ENCODE data around the gene PLCB4. TPM values are rescaled to one million over a fixed set of nuclear protein-coding genes. Genes with fewer than 3 reads are reported as not detected.

PLCB4 gene
- total RNA-seq, 1 experiment from 2014 or later: 10.1 TPM

DNA sequence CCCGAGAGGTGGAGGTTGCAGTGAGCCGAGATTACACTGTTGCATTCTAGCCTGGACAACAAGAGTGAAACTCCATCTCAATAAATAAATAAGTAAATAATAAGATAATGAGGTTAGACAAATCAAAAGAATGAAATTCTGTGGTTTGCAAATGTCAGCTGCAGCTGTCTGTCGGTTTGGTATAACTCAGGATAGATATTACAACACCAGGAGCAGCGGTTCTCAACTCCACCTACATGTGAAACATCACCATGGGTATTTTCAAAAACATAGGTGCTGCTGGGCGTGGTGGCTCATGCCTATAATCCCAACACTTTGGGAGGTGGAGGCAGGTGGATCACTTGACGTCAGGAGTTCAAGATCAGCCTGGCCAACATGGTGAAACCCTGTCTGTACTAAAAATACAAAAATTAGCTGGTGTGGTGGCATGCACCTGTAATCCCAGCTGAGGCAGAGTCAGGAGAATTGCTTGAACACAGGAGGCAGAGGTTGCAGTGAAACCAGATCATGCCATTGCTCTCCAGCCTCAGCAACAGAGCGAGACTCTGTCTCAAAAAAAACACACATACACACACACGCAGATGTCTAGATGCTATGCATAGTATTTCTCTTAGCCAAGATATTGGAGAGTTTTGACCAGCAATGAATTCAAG, 319.4 kb downstream of the PLCB4 start:
- Histone ChIP-seq H2BK15ac (ENCODE audit: low read depth, low read length) (no peak overlapping the region), H3T11ph (ENCODE audit: low read length) (no peak overlapping the region), H3K9ac (ENCODE audit: extremely low read depth, insufficient read length, low read length) (no peak overlapping the region), H4K20me1 (ENCODE audit: control insufficient read depth, insufficient read depth, insufficient read length) (no peaks in the 10 kb centered on the region), H3K4me2 (ENCODE audit: insufficient read depth, insufficient read length, low read length) (no peak overlapping the region), H3K23ac (ENCODE audit: insufficient read length, low read depth, low read length) (no peak overlapping the region), H4K8ac (replicated peaks; ENCODE audit: insufficient read length, low read depth, low read length) (no peak overlapping the region), H3K79me1 (ENCODE audit: insufficient read depth, low read depth, low read length, poor library complexity, severe bottlenecking) (no peaks in the 10 kb centered on the region), H4K91ac (ENCODE audit: insufficient read length, low read depth, low read length) (no peak overlapping the region), H3K27ac (ENCODE audit: insufficient read length, low read depth, low read length) (no peak overlapping the region), H3K56ac (ENCODE audit: insufficient read length, low read depth, low read length) (no peak overlapping the region), H2BK120ac (ENCODE audit: low read depth, low read length, poor library complexity, severe bottlenecking) (no peak overlapping the region), H3K14ac (ENCODE audit: insufficient read depth, low read length) (no peak overlapping the region), H3K18ac (ENCODE audit: insufficient read length, low read depth, low read length) (no peak overlapping the region), H3K4ac (ENCODE audit: low read depth, low read length) (no peak overlapping the region), H2AK5ac (ENCODE audit: insufficient read length, low read length) (no peak overlapping the region), H3K27me3 (ENCODE audit: insufficient read depth, low read length) (no peaks in the 10 kb centered on the region), H3K4me1 (ENCODE audit: insufficient read depth, low read length) (no peaks in the 10 kb centered on the region), H4K5ac (ENCODE audit: insufficient read length, low read depth, low read length) (no peak overlapping the region), H3K23me2 (ENCODE audit: insufficient read length, low read depth, low read length, poor library complexity, severe bottlenecking) (no peaks in the 10 kb centered on the region), H2BK5ac (ENCODE audit: insufficient read length, low read length) (no peak overlapping the region), H2BK12ac (ENCODE audit: insufficient read length, low read depth, low read length) (no peak overlapping the region), H3K79me2 (ENCODE audit: insufficient read depth, low read length) (no peaks in the 10 kb centered on the region), H3K9me3 (ENCODE audit: control insufficient read depth, low read depth, low read length) (no peaks in the 10 kb centered on the region), H2AFZ (ENCODE audit: low read length) (no peak overlapping the region), H2BK20ac (ENCODE audit: low read depth, low read length, poor library complexity, severe bottlenecking) (no peak overlapping the region)
- H3K27me3 Mint-ChIP-seq (ENCODE audit: low read depth): no peaks in the 10 kb centered on the region
- H3K4me3 Mint-ChIP-seq: no peak overlapping the region
- no peak overlapping the region for H3K27ac Mint-ChIP-seq
- H3K36me3 Mint-ChIP-seq (ENCODE audit: insufficient read depth in 1 of 3, low read depth in 3 of 3): peaks cover 22 to 36% (median 33%) of the 10 kb centered on the region in 3 experiments
- TF ChIP-seq, protein P1, sequence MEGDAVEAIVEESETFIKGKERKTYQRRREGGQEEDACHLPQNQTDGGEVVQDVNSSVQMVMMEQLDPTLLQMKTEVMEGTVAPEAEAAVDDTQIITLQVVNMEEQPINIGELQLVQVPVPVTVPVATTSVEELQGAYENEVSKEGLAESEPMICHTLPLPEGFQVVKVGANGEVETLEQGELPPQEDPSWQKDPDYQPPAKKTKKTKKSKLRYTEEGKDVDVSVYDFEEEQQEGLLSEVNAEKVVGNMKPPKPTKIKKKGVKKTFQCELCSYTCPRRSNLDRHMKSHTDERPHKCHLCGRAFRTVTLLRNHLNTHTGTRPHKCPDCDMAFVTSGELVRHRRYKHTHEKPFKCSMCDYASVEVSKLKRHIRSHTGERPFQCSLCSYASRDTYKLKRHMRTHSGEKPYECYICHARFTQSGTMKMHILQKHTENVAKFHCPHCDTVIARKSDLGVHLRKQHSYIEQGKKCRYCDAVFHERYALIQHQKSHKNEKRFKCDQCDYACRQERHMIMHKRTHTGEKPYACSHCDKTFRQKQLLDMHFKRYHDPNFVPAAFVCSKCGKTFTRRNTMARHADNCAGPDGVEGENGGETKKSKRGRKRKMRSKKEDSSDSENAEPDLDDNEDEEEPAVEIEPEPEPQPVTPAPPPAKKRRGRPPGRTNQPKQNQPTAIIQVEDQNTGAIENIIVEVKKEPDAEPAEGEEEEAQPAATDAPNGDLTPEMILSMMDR (conservative IDR thresholded peaks at IDR 0.05): no peak
- no peak for DNase-seq
- peaks cover 22 to 28% of the 10 kb centered on the region in 2 experiments for H3K9me3 Mint-ChIP-seq
- H3K4me1 Mint-ChIP-seq: peaks cover 14 to 16% of the 10 kb centered on the region in 2 experiments
- WGBS (ENCODE audit: extremely low coverage, insufficient read length, low lambda C conversion rate): no CpG with 5 or more reads among the region's 8 CpGs
